GM18508 (cell line): ENCODE measurements around the gene UNC93A.
"Not testable (repeated sequence)": the region's sequence is repeated elsewhere in the genome, so short reads cannot be mapped to it uniquely, and the experiment has no call there.

Experiments
- ATAC-seq: cut with Tn5 transposase; IDR thresholded peaks from one replicate; pipeline ENCODE4 v1.9.1; 2021; ENCODE audit warnings: moderate number of reproducible peaks; ENCODE audit not compliant: insufficient read depth, unreplicated experiment

UNC93A gene

GRCh38 chr6:167307342-167307955 is 16.3 kb downstream of the UNC93A start:
- no peak for ATAC-seq

GRCh38 chr6:167308207-167308606 is 17.1 kb downstream of the UNC93A start:
- ATAC-seq, result no peak

- ATAC-seq, result not testable (repeated sequence)
These were observed 18.5 kb downstream of the UNC93A start for GRCh38 chr6:167309355-167310192.

GRCh38 chr6:167311286-167311685 is 20.2 kb downstream of the UNC93A start:
- ATAC-seq, result no peak

GRCh38 chr6:167311691-167312090 is 20.6 kb downstream of the UNC93A start:
- ATAC-seq, result not testable (repeated sequence)

GRCh38 chr6:167314180-167314821 is 23.2 kb downstream of the UNC93A start:
- no peak for ATAC-seq

GRCh38 chr6:167317172-167317571 is 26.1 kb downstream of the UNC93A start:
- no peak for ATAC-seq

GRCh38 chr6:167318354-167318753 is 27.2 kb downstream of the UNC93A start:
- ATAC-seq, result not testable (repeated sequence)

GRCh38 chr6:167318856-167319255 is 27.7 kb downstream of the UNC93A start:
- ATAC-seq, result not testable (repeated sequence)

GRCh38 chr6:167319856-167320753 is 29.0 kb downstream of the UNC93A start:
- not testable (repeated sequence) for ATAC-seq

GRCh38 chr6:167320754-167321056 is 29.6 kb downstream of the UNC93A start:
- not testable (repeated sequence) for ATAC-seq

GRCh38 chr6:167321185-167321584 is 30.1 kb downstream of the UNC93A start:
- not testable (repeated sequence) for ATAC-seq

GRCh38 chr6:167323111-167323510 is 32.0 kb downstream of the UNC93A start:
- no peak for ATAC-seq

- no peak for ATAC-seq
These were observed 33.0 kb downstream of the UNC93A start for GRCh38 chr6:167324111-167324510.

GRCh38 chr6:167325766-167326165 is 34.7 kb downstream of the UNC93A start:
- no peak for ATAC-seq

GRCh38 chr6:167327391-167327790 is 36.3 kb downstream of the UNC93A start:
- ATAC-seq, result no peak

- no peak for ATAC-seq
These were observed 37.0 kb downstream of the UNC93A start for GRCh38 chr6:167328086-167328485.

- no peak for ATAC-seq
These were observed 37.9 kb downstream of the UNC93A start for GRCh38 chr6:167329014-167329413.

- ATAC-seq, result no peak
These were observed 39.6 kb downstream of the UNC93A start for GRCh38 chr6:167330750-167331149.

- no peak for ATAC-seq
These were observed 40.5 kb downstream of the UNC93A start for GRCh38 chr6:167331565-167331964.
